Coronary artery (tissue), 2 donors: ENCODE results near the gene MUS81.

Experiments used
- DNase-seq: peaks from one replicate; pipeline ENCODE4 v3.0.0-alpha.2; 2017; ENCODE audit warnings: low spot score
- H3K27ac ChIP-seq, 2 donors: fragments of 200-600 bp; sonication (generic); one replicate each; pipeline ENCODE4 v1.5.1; 2016 to 2019
- H3K4me3 ChIP-seq: fragments of 200-600 bp; sonication (generic); 2 replicates; pipeline ENCODE4 v1.5.1; 2016; ENCODE audit warnings: mild to moderate bottlenecking, moderate library complexity
- TF ChIP-seq, protein P1 (sequence below): fragments of 200-600 bp; sonication (generic); IDR thresholded peaks from one replicate; pipeline ENCODE4 v1.5.1; 2019; ENCODE audit warnings: antibody characterized with exemption

MUS81 gene

DNA sequence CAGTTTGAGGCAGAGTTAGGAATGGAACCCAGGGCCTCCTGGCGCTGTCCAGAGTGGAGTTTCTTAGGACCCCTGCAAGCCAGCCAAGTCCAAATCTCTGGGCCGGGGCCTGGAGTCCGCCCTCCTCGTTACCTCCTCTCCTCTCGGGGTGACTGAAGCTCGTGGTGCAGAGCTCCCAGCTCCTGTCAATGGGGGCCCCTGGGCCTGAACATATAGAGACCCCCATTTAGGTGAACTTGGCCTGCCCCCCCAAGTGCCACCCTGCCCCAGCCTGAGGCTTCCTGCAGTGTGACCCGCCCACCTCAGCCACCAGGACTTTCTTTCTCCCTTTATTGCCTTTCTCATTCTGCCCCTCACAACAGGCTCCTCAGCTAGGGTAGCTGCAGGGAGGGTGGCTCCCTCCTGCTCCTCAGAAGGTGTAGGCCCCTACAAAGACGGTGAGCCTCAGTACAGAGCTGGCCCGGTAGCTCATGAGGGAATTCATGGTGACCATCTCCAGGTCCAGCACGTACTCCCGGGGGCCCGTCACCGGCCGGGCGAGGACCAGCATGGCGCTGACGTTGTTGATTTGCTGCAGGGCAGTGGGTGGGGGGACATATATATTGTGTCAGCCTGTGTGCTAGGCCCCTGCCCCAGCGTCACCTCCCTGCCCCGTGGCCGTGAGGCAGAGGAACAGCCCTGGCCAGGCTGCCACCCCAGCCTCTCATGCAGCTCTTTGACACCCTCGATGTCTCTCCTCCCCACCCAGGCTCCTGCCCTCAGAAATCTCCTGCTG lies 6.5 kb downstream of the MUS81 start:
- TF ChIP-seq, protein P1, sequence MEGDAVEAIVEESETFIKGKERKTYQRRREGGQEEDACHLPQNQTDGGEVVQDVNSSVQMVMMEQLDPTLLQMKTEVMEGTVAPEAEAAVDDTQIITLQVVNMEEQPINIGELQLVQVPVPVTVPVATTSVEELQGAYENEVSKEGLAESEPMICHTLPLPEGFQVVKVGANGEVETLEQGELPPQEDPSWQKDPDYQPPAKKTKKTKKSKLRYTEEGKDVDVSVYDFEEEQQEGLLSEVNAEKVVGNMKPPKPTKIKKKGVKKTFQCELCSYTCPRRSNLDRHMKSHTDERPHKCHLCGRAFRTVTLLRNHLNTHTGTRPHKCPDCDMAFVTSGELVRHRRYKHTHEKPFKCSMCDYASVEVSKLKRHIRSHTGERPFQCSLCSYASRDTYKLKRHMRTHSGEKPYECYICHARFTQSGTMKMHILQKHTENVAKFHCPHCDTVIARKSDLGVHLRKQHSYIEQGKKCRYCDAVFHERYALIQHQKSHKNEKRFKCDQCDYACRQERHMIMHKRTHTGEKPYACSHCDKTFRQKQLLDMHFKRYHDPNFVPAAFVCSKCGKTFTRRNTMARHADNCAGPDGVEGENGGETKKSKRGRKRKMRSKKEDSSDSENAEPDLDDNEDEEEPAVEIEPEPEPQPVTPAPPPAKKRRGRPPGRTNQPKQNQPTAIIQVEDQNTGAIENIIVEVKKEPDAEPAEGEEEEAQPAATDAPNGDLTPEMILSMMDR = no peak
- DNase-seq = no peak
- Histone ChIP-seq H3K4me3 (no peak overlapping the region), H3K27ac (no peak overlapping the region)

DNA sequence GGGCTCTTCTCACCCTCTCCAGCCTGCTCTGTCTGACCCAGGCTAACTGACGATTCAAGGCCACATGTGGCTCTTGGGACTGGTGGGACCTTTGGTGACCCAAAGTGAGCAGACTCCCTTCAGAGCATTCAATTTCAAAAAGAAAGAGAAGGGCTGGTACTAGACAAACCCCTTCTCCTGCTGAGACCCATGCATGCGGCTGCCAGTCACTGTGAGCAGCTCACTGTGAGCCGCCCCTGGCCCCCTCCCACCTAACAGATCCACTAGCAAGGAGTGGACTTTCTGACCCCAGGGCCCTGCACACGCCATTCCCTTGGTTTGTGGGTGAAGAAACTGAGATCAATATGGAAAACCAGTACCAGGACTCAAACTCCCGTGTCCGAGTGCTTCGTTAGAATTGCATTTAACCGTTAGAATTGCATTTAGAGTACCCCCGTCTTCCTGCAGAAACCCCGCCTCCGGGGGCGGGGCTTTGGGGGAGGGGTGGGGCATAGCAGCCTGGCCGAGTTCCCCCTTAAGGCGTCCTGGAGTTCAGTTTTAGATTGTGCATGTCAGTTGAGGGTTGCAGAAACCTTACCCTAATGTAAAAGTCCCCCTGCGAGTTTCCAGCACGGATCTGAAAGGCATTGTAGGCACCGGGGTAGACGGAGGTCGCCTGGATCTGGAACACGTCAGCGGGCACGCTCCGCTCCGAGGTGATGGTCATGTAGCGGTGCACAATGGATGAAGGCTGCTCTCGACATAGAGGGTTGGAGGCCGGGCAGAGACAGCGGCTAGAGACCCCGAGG lies 7.2 kb downstream of the MUS81 start:
- H3K27ac ChIP-seq = no peak overlapping the region
- TF ChIP-seq, protein P1 = no peak
- no peak for DNase-seq
- H3K4me3 ChIP-seq = no peak overlapping the region

DNA sequence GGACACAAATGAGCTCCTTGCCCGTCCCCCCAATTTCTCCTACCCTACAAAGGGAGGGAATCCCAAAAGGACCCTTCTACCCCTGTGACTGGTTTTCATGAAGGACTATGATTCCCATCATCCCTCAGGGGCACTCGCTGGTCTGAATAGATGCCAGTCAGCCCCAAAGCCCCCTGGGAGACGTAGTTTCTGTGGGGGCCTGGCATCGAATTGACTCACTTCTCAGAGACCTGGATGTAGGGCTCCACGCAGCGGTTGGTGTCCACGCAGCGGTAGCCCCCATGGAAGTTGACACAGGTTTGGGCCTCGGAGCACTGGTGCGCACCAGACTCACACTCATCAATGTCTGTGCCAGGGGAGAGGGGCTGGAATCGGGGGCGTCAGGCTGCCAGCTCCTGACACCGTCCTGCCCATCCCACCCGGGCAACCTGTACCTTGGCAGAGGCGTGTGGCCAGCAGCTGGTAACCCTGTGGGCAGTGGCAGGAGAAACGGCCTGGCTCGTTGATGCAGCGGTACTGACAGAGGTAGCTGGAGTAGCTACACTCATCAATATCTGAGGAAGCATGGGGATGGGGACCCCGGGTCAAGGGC lies 7.9 kb downstream of the MUS81 start:
- Histone ChIP-seq H3K4me3 (no peak overlapping the region), H3K27ac (no peak overlapping the region)
- TF ChIP-seq, protein P1 = no peak
- DNase-seq = no peak

DNA sequence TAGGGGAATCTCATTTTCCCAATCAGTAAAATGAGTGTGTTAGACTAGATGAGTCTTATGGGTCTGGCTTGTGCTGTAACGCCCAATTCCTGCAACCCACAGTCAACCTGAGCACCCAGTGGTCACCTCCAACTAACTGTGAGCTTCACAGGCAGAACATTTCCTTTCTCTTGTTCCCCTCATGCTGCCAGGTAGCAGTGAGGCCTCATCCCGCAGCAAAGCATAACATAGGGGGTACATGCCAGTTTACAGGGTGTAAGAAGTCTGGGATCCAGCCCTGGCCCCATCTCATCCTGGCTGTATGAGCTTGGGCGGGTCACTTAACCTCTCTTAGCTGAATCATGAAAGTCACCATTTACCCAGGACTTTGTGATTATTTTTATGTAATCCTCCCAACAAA lies 8.7 kb downstream of the MUS81 start:
- TF ChIP-seq, protein P1 = no peak
- DNase-seq = no peak
- Histone ChIP-seq H3K4me3 (no peak overlapping the region), H3K27ac (no peak overlapping the region)

DNA sequence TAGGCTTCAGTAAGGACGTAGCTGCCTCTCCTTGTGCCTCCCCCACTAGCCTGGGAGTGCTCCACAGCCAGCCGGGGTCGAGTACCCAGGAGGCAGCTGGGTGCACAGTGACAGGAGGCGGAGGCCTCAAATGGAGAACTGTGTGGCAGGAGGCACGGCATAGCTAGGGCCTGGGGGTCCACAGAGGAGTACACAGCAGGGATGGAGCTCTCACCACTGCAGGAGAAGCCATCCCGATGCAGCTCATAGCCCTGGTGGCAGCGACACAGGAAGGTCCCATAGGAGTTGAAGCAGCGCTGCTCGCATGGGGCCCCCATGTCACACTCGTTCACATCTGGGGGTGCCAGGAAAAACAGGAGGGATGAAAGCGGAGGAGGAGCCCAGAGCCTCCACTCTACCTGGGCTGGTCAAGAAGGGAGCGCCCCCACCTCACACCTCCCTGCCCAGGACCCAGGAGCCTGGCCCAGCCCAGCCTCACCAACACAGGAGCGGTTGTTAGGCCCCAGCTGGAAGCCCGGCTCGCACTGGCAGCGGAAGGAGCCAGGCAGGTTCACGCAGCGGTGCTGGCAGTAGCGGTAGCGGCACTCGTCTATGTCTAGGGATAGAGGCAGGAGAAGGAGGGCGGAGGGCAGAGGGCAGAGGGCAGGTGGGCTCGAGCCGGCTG lies 9.5 kb downstream of the MUS81 start:
- peak overlapping the region in 1 of 2 donors; percentile 95 for H3K27ac ChIP-seq
- TF ChIP-seq, protein P1 = no peak
- no peak for DNase-seq

DNA sequence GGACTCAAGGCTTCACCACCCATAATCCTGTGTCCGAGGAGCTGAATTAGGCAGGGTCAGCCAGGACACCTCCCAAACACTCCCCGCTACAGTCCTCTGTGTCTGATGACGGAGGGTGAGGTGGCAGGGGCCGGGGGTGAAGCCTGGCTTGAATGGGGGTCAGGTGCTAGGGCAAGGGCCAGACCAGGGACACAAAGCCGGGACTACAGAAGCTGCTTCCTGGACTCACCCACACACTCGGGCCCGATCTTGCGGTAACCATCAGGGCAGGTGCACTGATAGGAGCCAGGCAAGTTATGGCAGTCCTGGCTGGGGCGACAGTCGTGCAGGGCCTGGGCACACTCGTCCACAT lies 10.1 kb downstream of the MUS81 start:
- Histone ChIP-seq H3K4me3 (peak overlapping the region; percentile 84), H3K27ac (peak overlapping the region in 1 of 2 donors; percentile 95)
- no peak for DNase-seq
- TF ChIP-seq, protein P1 = no peak

More for the DNA sequence above, 9.5 kb downstream of the MUS81 start:
- no peak overlapping the region for H3K4me3 ChIP-seq
